IPS-15b (cell line): ENCODE results near the gene EOGT.
A peak's percentile ranks its signal among the peaks of the same experiment; 100 is the strongest.

ENCODE experiments used
- H3K27me3 ChIP-seq: one replicate; pipeline ENCODE4 v1.6.1; 2013; ENCODE audit warnings: low read length; ENCODE audit not compliant: control insufficient read depth, insufficient read depth
- H3K36me3 ChIP-seq: one replicate; pipeline ENCODE4 v1.6.1; 2013; ENCODE audit warnings: low read length; ENCODE audit not compliant: control insufficient read depth, insufficient read depth
- H3K4me1 ChIP-seq: one replicate; pipeline ENCODE4 v1.6.1; 2013; ENCODE audit warnings: mild to moderate bottlenecking, low read length; ENCODE audit not compliant: control insufficient read depth, insufficient read depth
- H3K4me3 ChIP-seq: one replicate; pipeline ENCODE4 v1.5.1; 2013; ENCODE audit warnings: low read depth, low read length
- H3K9ac ChIP-seq: one replicate; pipeline ENCODE4 v1.6.1; 2013; ENCODE audit warnings: low read depth, mild to moderate bottlenecking, low read length
- H3K9me3 ChIP-seq: one replicate; pipeline ENCODE4 v1.6.1; 2013; ENCODE audit warnings: mild to moderate bottlenecking, low read length; ENCODE audit not compliant: control insufficient read depth, insufficient read depth

Gene EOGT

DNA sequence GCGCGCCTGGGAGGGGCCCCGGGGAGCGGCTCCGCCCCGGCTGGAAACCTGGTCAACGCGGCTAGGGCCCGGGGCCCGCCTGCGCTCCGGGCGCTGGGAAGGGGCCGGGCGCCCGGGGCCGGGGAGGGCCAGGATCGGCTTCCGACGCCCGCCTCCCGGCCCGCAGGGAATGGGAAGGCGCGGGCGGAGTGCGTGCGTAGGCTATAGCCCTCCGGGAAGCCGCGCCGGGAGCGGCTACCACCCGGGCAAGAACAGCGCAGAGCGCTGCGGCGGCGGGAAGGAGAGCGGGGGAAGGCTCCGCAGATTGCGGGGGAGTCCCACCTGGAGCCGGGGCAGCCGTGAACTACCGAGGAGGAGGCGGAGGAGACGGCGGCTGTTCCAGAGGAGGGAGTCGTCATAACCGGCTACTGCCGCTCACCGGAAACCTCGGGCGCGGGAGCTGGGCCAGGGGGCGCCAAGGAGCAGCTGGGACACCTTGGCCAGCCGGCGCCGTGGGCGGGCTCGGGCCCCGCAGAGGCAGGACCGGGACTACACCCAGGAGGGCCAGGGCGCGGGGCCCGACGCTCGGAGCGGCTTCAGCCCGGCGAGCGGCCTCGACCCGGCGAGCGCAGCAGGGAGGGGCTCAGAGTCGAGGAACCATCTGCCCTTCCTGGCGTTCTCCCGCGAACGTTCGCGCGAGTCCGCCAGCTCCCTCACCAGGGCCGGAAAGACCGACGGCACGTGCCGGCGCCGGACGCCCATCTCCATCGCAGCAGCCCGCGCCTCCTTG, at the start of gene EOGT:
EOGT (minus strand) TSS at position 432 of the 769 bp plus-strand sequence. CDS start 3,838 bp downstream, outside the sequence.
- Histone ChIP-seq H3K27me3 (peaks cover 4% of the 10 kb centered on the region), H3K36me3 (no peaks in the 10 kb centered on the region), H3K9me3 (no peaks in the 10 kb centered on the region), H3K9ac (peak within 1 kb of the TSS; percentile 67), H3K4me1 (peaks cover 38% of the 10 kb centered on the region), H3K4me3 (peak within 1 kb of the TSS; percentile 72)

DNA sequence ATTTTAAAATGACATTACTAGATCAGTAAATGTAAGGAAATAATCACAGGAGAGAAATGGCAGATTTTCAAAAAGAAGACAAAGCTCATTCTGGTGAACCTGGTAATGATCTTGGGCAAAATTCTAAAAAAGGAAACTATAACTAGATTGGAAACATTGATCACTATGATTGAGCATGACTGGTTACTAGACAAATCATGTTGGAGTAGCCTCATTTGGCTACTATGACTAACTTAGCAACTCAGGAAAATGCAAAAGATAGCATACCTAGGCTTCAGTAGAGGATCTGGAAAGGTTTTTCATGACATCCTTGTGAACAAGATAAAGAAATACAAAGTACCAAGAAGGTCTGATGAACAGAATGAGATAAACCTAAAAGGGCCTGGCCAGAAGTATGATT, 46.2 kb upstream of the EOGT start:
- H3K9ac ChIP-seq = no peak overlapping the region
- no peaks in the 10 kb centered on the region for H3K4me1 ChIP-seq
- H3K36me3 ChIP-seq = peaks cover 4% of the 10 kb centered on the region
- H3K9me3 ChIP-seq = no peaks in the 10 kb centered on the region
- H3K4me3 ChIP-seq = no peak overlapping the region
- H3K27me3 ChIP-seq = no peaks in the 10 kb centered on the region

DNA sequence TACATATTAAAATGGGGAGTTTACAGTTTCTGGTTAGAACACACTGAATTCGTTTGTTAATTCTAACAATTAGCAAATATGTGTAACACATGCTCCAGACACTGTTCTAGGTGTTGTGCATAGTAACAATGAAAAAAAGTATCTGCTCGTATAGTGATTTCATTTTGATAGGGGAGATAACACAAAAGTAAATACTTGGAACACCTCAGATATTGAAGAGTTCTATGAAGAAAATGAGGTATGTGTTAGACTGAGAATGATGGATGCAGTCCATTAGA, 45.4 kb upstream of the EOGT start:
- Histone ChIP-seq H3K4me3 (no peak overlapping the region), H3K4me1 (no peaks in the 10 kb centered on the region), H3K36me3 (peaks cover 4% of the 10 kb centered on the region), H3K27me3 (no peaks in the 10 kb centered on the region), H3K9me3 (no peaks in the 10 kb centered on the region), H3K9ac (no peak overlapping the region)

DNA sequence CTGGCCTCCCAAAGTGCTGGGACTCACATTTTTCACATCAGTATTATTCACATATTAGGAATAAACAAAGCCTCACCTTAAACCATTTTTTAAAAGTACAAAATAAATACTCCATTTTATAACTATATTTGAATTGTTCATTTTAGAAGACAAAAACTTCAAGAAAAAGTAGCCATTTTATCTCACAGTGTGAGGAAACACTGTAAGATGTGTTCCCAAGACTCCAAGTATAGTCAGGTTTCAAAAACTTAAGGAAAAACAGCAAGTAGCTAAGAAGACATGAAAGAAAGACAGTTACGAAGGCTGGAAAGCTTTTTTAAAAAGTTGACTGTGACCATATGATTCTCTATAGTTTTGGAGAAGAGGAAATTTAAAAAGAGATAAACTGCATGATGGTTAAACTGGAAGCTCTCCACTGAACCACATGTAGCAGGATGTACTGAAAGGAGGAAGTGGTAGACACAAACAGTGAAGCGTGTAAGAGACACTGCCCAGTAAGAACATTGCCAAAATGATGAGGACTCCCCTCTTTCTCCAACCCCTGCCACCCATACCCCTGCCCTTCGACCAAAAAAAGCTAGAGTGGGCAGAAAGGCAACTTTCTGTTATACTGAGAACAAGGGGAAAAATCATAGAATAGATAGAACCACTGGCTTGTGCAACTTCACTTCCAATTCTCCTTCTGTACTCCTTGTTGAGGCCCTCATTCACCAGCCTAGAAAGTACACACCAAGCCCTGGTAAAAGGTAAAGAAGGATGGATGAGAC, 44.9 kb upstream of the EOGT start:
- H3K36me3 ChIP-seq = peaks cover 4% of the 10 kb centered on the region
- H3K27me3 ChIP-seq = no peaks in the 10 kb centered on the region
- H3K4me1 ChIP-seq = no peaks in the 10 kb centered on the region
- H3K9ac ChIP-seq = no peak overlapping the region
- no peaks in the 10 kb centered on the region for H3K9me3 ChIP-seq
- no peak overlapping the region for H3K4me3 ChIP-seq

DNA sequence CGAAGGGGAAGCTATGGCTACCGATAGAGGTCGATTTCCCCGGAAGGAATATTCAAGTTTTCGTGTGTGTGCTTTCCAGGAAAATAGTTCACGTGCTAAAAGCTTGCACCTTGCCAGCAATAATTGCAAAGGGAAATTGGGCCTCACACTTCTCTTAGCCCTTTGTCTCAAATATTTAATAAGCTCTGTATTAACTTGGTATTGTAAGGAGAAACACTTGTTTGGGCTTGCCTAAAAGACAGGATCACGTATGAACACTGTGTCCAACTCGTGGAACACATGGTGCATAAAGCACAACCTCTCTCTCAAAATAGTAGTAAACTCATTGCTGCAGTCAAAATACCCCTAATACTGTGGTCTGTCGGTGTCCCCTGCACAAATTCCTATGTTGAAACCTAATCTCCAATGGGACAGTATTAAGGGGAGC, 39.0 kb upstream of the EOGT start:
- H3K4me3 ChIP-seq = peak overlapping the region; percentile 99
- H3K9ac ChIP-seq = peak overlapping the region; percentile 81
- no peaks in the 10 kb centered on the region for H3K9me3 ChIP-seq
- peaks cover 9% of the 10 kb centered on the region for H3K36me3 ChIP-seq
- H3K27me3 ChIP-seq = no peaks in the 10 kb centered on the region
- peaks cover 8% of the 10 kb centered on the region for H3K4me1 ChIP-seq

DNA sequence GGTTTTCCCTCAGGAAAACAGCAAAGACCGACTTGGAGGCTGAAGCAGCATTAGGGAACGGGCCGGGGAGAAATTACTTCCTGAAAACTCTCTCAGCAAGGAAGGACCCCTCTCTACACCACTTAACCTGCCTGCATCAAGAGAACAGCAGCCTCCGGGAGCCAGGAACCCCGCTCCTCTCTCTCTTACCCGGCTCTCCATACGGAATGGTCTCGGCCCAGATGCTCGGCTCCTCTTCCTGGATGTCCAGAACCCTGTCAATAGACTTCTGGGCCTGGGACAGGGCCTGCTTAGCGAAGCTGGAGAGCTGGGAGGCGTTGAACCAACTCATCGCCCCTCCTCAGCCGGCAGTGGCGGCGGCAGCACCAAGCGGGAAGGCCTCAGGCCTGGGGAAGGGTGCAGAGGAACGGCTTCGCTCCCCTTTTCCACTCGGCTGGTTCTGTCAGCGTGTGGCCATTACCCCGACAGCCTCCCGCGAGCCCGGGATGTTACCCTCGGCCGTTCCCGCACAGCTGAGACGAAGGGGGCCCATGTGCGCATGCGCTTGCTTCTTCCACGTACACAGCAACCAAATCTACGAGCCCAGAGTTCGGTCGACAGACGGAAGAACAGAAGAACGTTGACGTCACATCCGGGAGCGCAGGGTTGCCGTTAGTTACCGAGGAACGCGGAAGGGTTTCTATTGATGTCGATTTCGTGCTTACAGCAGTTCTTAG, 38.4 kb upstream of the EOGT start, which contains the start of gene TMF1:
TMF1 (minus strand) TSS at position 578 of the 716 bp plus-strand sequence; CDS start at position 331, 247 bp downstream.
- Histone ChIP-seq H3K36me3 (peaks cover 12% of the 10 kb centered on the region), H3K9ac (peak within 1 kb of the TSS; percentile 96), H3K4me1 (peaks cover 8% of the 10 kb centered on the region), H3K4me3 (peak within 1 kb of the TSS; percentile 99), H3K27me3 (no peaks in the 10 kb centered on the region), H3K9me3 (no peaks in the 10 kb centered on the region)

DNA sequence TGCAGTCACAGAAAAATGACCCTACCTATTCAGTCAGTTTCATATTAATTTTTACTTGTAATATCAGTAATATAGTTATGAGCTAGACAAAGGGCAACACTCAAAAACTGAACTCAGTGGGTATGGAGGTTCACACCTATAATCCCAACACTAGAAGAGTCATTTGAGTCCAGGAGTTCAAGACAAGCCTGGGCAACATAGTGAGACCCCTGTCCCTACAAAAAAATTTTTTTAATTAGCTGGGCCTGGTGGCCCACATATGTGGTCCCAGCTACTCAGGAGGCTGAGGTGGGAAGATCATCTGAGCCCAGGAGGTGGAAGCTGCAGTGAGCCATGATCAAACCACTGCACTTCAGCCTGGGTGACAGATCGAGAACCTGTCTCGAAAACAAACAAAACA, 35.5 kb upstream of the EOGT start:
- no peaks in the 10 kb centered on the region for H3K27me3 ChIP-seq
- H3K4me3 ChIP-seq = no peak overlapping the region
- no peaks in the 10 kb centered on the region for H3K9me3 ChIP-seq
- no peak overlapping the region for H3K9ac ChIP-seq
- peaks cover 8% of the 10 kb centered on the region for H3K4me1 ChIP-seq
- peaks cover 12% of the 10 kb centered on the region for H3K36me3 ChIP-seq

DNA sequence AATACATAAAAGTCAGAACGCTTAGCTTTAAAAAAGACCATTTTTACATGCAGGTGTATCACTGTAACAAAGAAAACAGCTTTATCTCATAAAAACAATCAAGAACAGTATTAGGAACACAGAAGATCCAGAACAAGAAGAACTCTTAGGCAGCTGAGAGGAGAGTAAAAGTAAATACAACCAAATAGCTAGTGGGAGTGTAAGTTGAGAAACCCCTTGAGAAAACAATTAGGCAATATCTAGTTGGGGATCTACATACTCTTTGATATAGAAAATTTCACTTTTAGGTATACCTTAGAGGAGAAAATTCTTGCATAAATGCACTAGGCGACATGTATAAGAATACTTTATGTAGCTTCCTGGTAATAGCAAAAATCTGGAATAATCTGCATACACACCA, 31.1 kb upstream of the EOGT start:
- Histone ChIP-seq H3K36me3 (peaks cover 12% of the 10 kb centered on the region), H3K4me1 (no peaks in the 10 kb centered on the region), H3K4me3 (no peak overlapping the region), H3K27me3 (no peaks in the 10 kb centered on the region), H3K9me3 (no peaks in the 10 kb centered on the region), H3K9ac (no peak overlapping the region)

DNA sequence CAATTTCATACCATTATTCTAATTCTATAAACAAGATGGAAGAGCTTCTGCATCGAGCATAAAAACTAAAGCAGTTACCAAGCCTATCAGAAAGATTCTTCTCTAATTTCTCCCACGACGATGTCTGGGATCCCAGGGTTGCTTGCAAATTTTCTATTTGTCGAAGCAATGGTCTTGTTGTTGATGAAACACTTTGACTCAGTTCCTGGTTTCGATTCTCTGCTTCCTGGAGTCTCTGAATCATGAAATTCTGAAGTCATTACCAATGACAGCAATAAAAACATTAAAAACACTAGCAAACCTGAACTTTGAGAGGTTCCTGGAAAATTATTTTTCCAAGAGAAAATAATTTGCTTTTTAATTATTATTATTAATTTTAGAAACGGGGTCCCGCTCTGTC, 20.0 kb upstream of the EOGT start:
- no peaks in the 10 kb centered on the region for H3K4me1 ChIP-seq
- H3K27me3 ChIP-seq = no peaks in the 10 kb centered on the region
- H3K4me3 ChIP-seq = no peak overlapping the region
- H3K9me3 ChIP-seq = no peaks in the 10 kb centered on the region
- no peaks in the 10 kb centered on the region for H3K36me3 ChIP-seq
- H3K9ac ChIP-seq = no peak overlapping the region

DNA sequence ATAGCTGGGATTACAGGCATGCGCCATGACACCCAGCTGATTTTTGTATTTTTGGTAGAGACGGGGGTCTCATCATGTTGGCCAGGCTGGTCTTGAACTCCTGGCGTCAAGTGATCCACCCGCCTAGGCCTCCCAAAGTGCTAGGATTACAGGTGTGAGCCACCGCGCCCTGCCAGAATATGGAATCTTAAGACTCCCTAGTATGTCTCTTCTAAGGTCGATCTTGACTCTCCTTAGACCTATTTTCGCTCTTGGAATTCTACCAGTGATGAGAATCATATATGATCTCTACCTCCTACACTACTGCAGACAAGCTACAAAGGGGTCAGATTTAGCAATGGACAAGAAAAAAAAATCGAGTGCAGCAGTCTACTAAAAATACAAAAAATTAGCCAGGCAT, 19.3 kb upstream of the EOGT start:
- Histone ChIP-seq H3K9ac (no peak overlapping the region), H3K36me3 (no peaks in the 10 kb centered on the region), H3K27me3 (no peaks in the 10 kb centered on the region), H3K4me3 (no peak overlapping the region), H3K4me1 (no peaks in the 10 kb centered on the region), H3K9me3 (no peaks in the 10 kb centered on the region)

DNA sequence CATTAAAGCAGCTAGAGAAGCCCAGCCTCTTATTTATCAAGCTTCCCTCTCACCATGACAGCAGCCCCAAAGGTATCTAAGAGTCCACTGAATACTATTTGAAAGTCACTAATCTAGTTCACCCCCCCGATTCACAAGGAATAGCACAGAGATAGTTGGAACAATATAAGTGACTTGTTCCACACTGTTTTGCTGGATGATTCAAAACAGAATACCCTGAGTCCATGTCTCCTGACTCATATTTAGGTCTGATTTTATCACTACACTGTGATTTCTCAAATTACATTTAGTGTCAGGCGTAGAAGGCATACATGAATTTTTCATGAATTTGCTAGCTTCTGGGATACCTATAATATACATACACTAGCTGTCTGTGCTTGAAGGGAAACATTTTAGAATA, 18.7 kb upstream of the EOGT start:
- Histone ChIP-seq H3K27me3 (no peaks in the 10 kb centered on the region), H3K9ac (no peak overlapping the region), H3K9me3 (no peaks in the 10 kb centered on the region), H3K4me3 (no peak overlapping the region), H3K4me1 (no peaks in the 10 kb centered on the region), H3K36me3 (no peaks in the 10 kb centered on the region)
